DOHH2 (cell line): ENCODE data around the gene DIDO1.

Experiments
- H3F3A ChIP-seq: fragments of 200-600 bp; sonication (generic), shearing (Covaris generic); 2 replicates; pipeline ENCODE4 v1.6.0; 2016; ENCODE audit warnings: antibody characterized with exemption, mild to moderate bottlenecking; ENCODE audit not compliant: control insufficient read depth, insufficient read depth
- H3K27ac ChIP-seq: fragments of 200-600 bp; sonication (generic); 2 replicates; pipeline ENCODE4 v1.5.1; 2014; ENCODE audit warnings: low read depth, mild to moderate bottlenecking, low read length, moderate library complexity
- H3K27me3 ChIP-seq: fragments of 200-600 bp; sonication (generic); 2 replicates; pipeline ENCODE4 v1.6.1; 2014; ENCODE audit warnings: mild to moderate bottlenecking, low read length, mixed read lengths; ENCODE audit not compliant: control insufficient read depth
- H3K36me3 ChIP-seq: fragments of 200-600 bp; sonication (generic); 2 replicates; pipeline ENCODE4 v1.6.1; 2014; ENCODE audit warnings: mild to moderate bottlenecking, low read length, moderate library complexity, mixed read lengths; ENCODE audit not compliant: control insufficient read depth
- H3K4me1 ChIP-seq: fragments of 200-600 bp; sonication (generic); 2 replicates; pipeline ENCODE4 v1.6.1; 2014; ENCODE audit warnings: mild to moderate bottlenecking, low read length, mixed read lengths; ENCODE audit not compliant: control insufficient read depth
- H3K4me2 ChIP-seq: fragments of 200-600 bp; sonication (generic); 2 replicates; pipeline ENCODE4 v1.6.0; 2014; ENCODE audit warnings: mild to moderate bottlenecking, low read length, moderate library complexity
- H3K4me3 ChIP-seq: fragments of 200-600 bp; sonication (generic); 2 replicates; pipeline ENCODE4 v1.5.1; 2014; ENCODE audit warnings: mild to moderate bottlenecking, low read length, mixed read lengths
- H3K79me2 ChIP-seq: fragments of 200-600 bp; sonication (generic); 2 replicates; pipeline ENCODE4 v1.6.1; 2014; ENCODE audit warnings: mild to moderate bottlenecking, low read length, mixed read lengths; ENCODE audit not compliant: control insufficient read depth
- H3K9me2 ChIP-seq: fragments of 200-600 bp; sonication (generic); replicated peaks from 2 replicates; pipeline ENCODE4 v1.6.1; 2014; ENCODE audit warnings: mild to moderate bottlenecking, low read length, mixed read lengths; ENCODE audit not compliant: control insufficient read depth
- H3K9me3 ChIP-seq: fragments of 200-600 bp; sonication (generic); 2 replicates; pipeline ENCODE4 v1.6.1; 2014; ENCODE audit warnings: antibody characterized with exemption, low read length, mixed read lengths; ENCODE audit not compliant: control insufficient read depth, insufficient read depth
- H4K20me1 ChIP-seq: fragments of 200-600 bp; sonication (generic); 2 replicates; pipeline ENCODE4 v1.6.0; 2014; ENCODE audit warnings: low read depth, mild to moderate bottlenecking, antibody characterized with exemption, low read length, moderate library complexity; ENCODE audit not compliant: control insufficient read depth, insufficient read depth
- EZH2phosphoT487 ChIP-seq: fragments of 200-600 bp; sonication (generic); IDR thresholded peaks from 2 replicates; pipeline ENCODE4 v1.6.1; 2017; ENCODE audit warnings: borderline replicate concordance, mild to moderate bottlenecking, antibody characterized with exemption, low read length, moderate library complexity, mixed read lengths
- TF ChIP-seq, protein P1 (sequence below): fragments of 200-600 bp; sonication (generic); IDR thresholded peaks from one replicate; pipeline ENCODE4 v1.5.1; 2014; ENCODE audit warnings: antibody characterized with exemption, mild to moderate bottlenecking, low read depth, low read length; ENCODE audit not compliant: poor library complexity, severe bottlenecking

The DIDO1 gene

DNA sequence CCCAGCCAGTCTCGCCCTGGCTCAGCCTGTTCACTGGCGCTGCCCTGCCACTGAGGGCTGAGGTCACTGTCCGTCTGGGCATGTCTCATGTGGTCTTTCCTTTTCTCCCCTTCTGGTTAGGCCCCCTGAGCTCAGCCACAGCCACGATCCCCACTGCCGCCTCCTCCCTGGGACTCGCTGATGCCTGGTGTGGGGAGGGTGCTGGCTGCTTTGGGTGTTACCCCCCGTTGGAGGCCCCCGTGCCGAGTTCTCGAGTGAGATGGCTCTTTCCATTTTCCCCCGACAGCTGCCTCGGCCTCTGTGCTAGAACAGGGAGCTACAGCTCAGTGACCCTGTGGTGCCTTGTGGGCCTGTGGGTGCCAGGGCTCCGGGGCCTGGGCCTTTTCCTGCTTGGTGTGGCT is 49.8 kb downstream of the DIDO1 start:
- Histone ChIP-seq H3K4me2 (no peak overlapping the region), H3K36me3 (no peaks in the 10 kb centered on the region; the same call in 1 of the 2 replicates), H3K27me3 (0 out of 2 replicates have a peak, but pooled peaks cover 3% of the 10 kb centered on the region), H3K79me2 (no peaks in the 10 kb centered on the region), H3F3A (peaks cover 16% of the 10 kb centered on the region), H3K9me3 (no peaks in the 10 kb centered on the region), H3K27ac (no peak overlapping the region), H4K20me1 (0 out of 2 replicates have a peak, but pooled peaks cover 5% of the 10 kb centered on the region), H3K9me2 (no peaks in the 10 kb centered on the region), H3K4me1 (no peaks in the 10 kb centered on the region), H3K4me3 (no peak overlapping the region)
- TF ChIP-seq, protein P1, sequence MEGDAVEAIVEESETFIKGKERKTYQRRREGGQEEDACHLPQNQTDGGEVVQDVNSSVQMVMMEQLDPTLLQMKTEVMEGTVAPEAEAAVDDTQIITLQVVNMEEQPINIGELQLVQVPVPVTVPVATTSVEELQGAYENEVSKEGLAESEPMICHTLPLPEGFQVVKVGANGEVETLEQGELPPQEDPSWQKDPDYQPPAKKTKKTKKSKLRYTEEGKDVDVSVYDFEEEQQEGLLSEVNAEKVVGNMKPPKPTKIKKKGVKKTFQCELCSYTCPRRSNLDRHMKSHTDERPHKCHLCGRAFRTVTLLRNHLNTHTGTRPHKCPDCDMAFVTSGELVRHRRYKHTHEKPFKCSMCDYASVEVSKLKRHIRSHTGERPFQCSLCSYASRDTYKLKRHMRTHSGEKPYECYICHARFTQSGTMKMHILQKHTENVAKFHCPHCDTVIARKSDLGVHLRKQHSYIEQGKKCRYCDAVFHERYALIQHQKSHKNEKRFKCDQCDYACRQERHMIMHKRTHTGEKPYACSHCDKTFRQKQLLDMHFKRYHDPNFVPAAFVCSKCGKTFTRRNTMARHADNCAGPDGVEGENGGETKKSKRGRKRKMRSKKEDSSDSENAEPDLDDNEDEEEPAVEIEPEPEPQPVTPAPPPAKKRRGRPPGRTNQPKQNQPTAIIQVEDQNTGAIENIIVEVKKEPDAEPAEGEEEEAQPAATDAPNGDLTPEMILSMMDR = no peak
- TF ChIP-seq EZH2phosphoT487 = no peak

DNA sequence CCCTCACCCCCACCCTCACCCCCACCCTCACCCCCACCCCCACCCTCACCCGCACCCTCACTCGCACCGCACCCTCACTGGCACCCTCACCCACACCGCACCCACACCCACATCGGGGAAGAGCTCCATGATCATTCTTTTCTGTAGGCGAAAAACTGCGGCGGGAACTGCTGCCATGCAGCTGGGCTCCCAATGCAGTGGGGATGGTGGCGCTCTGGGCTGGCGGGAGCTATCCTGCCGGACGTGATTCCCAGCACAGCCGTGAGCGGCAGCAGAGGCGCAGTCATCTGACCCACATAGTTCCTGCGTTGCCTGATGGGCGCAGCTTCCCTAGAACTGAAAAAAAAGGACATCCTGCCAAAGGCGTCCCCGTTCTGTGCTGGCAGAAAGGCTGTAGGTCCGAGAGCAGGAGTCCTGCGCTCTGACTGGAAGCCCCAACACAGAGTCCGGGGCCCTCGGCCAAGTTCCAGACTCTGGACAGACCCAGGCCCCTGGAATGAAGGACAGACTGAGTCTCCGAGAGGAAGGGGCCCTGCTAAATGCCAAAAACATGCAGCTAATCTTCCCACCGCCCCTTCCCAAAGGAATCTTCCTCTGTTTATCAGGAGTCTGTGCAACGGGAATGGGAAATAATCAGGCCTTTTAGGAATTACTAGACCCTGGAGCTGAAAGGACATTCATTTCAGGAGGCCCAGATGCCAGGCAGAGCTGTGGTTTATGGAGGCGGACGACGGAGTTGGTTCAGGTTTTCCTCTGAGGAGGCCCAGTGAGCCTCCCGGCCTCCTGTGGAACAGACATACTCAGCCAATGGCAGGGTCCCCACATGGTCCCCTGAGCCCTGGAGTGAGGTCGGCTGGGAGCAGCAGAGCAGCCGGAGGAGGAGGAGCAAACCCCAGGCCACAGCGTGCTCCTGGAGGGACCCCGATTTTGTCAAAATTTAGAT is 50.6 kb downstream of the DIDO1 start:
- Histone ChIP-seq H3K4me2 (no peak overlapping the region), H3K79me2 (no peaks in the 10 kb centered on the region), H3K27me3 (0 out of 2 replicates have a peak, but pooled peaks cover 3% of the 10 kb centered on the region), H3K4me3 (no peak overlapping the region), H3K9me3 (no peaks in the 10 kb centered on the region), H3K4me1 (no peaks in the 10 kb centered on the region), H3K27ac (no peak overlapping the region), H3F3A (peaks cover 16% of the 10 kb centered on the region), H4K20me1 (0 out of 2 replicates have a peak, but pooled peaks cover 5% of the 10 kb centered on the region), H3K9me2 (no peaks in the 10 kb centered on the region), H3K36me3 (no peaks in the 10 kb centered on the region; the same call in 1 of the 2 replicates)
- TF ChIP-seq, protein P1 = no peak
- TF ChIP-seq EZH2phosphoT487 = no peak

DNA sequence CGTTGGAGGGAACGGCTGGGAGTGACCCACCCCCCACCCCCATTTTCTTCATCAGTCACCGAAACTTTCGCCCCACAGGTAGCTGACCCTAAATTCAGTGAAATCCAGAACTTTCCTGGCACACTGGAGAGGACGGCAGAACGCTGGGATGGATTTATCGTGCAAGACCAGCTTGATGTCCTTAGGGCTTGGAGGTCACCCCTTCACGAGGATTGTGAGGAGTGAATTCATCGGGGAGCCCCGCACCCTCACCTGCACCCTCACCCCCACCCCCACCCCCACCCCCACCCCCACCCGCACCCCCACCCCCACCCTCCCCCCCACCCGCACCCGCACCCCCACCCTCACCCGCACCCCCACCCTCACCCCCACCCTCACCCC is 51.4 kb downstream of the DIDO1 start:
- H3K4me1 ChIP-seq = no peaks in the 10 kb centered on the region
- H3K9me2 ChIP-seq = no peaks in the 10 kb centered on the region
- H3K36me3 ChIP-seq = no peaks in the 10 kb centered on the region
- H3K27ac ChIP-seq = no peak overlapping the region
- H3K79me2 ChIP-seq = no peaks in the 10 kb centered on the region
- no peaks in the 10 kb centered on the region for H3K9me3 ChIP-seq
- H4K20me1 ChIP-seq = 0 out of 2 replicates have a peak, but pooled peaks cover 5% of the 10 kb centered on the region
- TF ChIP-seq EZH2phosphoT487 = no peak
- TF ChIP-seq, protein P1 = no peak
- 0 out of 2 replicates have a peak, but pooled peaks cover 3% of the 10 kb centered on the region for H3K27me3 ChIP-seq
- no peak overlapping the region for H3K4me3 ChIP-seq
- peaks cover 16% of the 10 kb centered on the region for H3F3A ChIP-seq
- no peak overlapping the region for H3K4me2 ChIP-seq
